HEK293T (cell line): ENCODE results near the gene TRPM3.

ENCODE experiments used
- BHLHE40 ChIP-seq: fragments of 450-650 bp; IDR thresholded peaks from 2 replicates; pipeline ENCODE4 v1.6.1; 2016; ENCODE audit warnings: mild to moderate bottlenecking, moderate library complexity, borderline replicate concordance
- ELF4 ChIP-seq: fragments of 450-650 bp; IDR thresholded peaks from 2 replicates; pipeline ENCODE4 v1.6.1; 2017; ENCODE audit warnings: antibody characterized with exemption
- FOXA1 ChIP-seq: fragments of 450-650 bp; IDR thresholded peaks from 2 replicates; pipeline ENCODE4 v1.6.1; 2016; ENCODE audit warnings: mild to moderate bottlenecking
- FOXK2 ChIP-seq: fragments of 450-650 bp; IDR thresholded peaks from 2 replicates; pipeline ENCODE4 v1.6.1; 2016; ENCODE audit warnings: mild to moderate bottlenecking
- FOXM1 ChIP-seq: fragments of 450-650 bp; IDR thresholded peaks from 2 replicates; pipeline ENCODE4 v1.6.1; 2017; ENCODE audit warnings: mild to moderate bottlenecking, borderline replicate concordance
- L3MBTL2 ChIP-seq: fragments of 450-650 bp; conservative IDR thresholded peaks from 2 replicates; pipeline ENCODE4 v1.6.1; 2016; ENCODE audit warnings: mild to moderate bottlenecking
- LEF1 ChIP-seq: fragments of 450-650 bp; IDR thresholded peaks from 2 replicates; pipeline ENCODE4 v1.6.1; 2017; ENCODE audit warnings: mild to moderate bottlenecking, borderline replicate concordance
- SP1 ChIP-seq: fragments of 450-650 bp; IDR thresholded peaks from 2 replicates; pipeline ENCODE4 v1.6.1; 2017
- SUZ12 ChIP-seq: fragments of 450-650 bp; IDR thresholded peaks from 2 replicates; pipeline ENCODE4 v1.6.1; 2016; ENCODE audit warnings: mild to moderate bottlenecking
- TARDBP ChIP-seq: fragments of 450-650 bp; IDR thresholded peaks from 2 replicates; pipeline ENCODE4 v1.6.1; 2016
- ZNF384 ChIP-seq: fragments of 450-650 bp; IDR thresholded peaks from 2 replicates; pipeline ENCODE4 v1.6.1; 2016

GRCh38 chr9:71144495-71144894 is 23.1 kb upstream of the TRPM3 start:
- no peak for TF ChIP-seq FOXM1
- TF ChIP-seq SUZ12 = no peak
- no peak for TF ChIP-seq SP1
- no peak for TF ChIP-seq ZNF384
- TF ChIP-seq L3MBTL2 = no peak
- TF ChIP-seq BHLHE40 = no peak
- TF ChIP-seq FOXK2 = no peak
- TF ChIP-seq LEF1 = no peak
- no peak for TF ChIP-seq FOXA1
- TF ChIP-seq TARDBP = no peak
- no peak for TF ChIP-seq ELF4
